HCT116 (cell line): ENCODE results near the gene DLG2. TPM values are rescaled to one million over a fixed set of nuclear protein-coding genes. Genes with fewer than 3 reads are reported as not detected.

Source experiments
- ATAC-seq: fragments of 200-7000 bp; cut with Tn5 transposase; 2 replicates; pipeline ENCODE4 v1.9.1; 2020; ENCODE audit warnings: mild to moderate bottlenecking, moderate library complexity
- BruUV-seq: library from RNA; stranded (reverse); fragments of 400-500 nt; replicated peaks from 2 replicates; lab custom pipeline; 2021; lab: Mats Ljungman, UMichigan
- CTCF ChIA-PET: fragments of 300-600 bp; sonication (Branson Sonifier 250); formaldehyde crosslinking; loops from one replicate; lab custom pipeline; 2021; ENCODE audit warnings: antibody characterized with exemption; lab: Charles Lee
- POLR2A ChIA-PET: fragments of 300-600, 350-600 bp; sonication (Branson Sonifier 250); formaldehyde crosslinking; loops from one replicate; lab custom pipeline; 2021; ENCODE audit warnings: antibody characterized with exemption; lab: Charles Lee
- RAD21 ChIA-PET, 2 experiments: fragments of 300-600 bp; sonication (Branson Sonifier 250); formaldehyde crosslinking; loops; one replicate each; lab custom pipeline; 2023; ENCODE audit warnings: low total read pairs in 2 of 2; ENCODE audit not compliant: uncharacterized antibody in 2 of 2, unreplicated experiment in 2 of 2, low non-redundant PET in 1 of 2; lab: Charles Lee
- DNase-seq: peaks from one replicate; pipeline ENCODE4 v3.0.0-alpha.2; 2010; ENCODE audit warnings: low read depth, low spot score
- H2AFZ ChIP-seq: fragments of 200-600 bp; shearing (Covaris generic), sonication (generic); 2 replicates; pipeline ENCODE4 v1.6.1; 2017; ENCODE audit warnings: low read depth, mixed run types, mixed read lengths, antibody characterized with exemption, low read length; ENCODE audit not compliant: poor library complexity, severe bottlenecking
- H3K27ac ChIP-seq: 2 replicates; pipeline ENCODE4 v1.5.1; 2012; ENCODE audit warnings: low read depth, low read length
- H3K27me3 ChIP-seq: fragments of 200-600 bp; sonication (generic); 2 replicates; pipeline ENCODE4 v1.6.1; 2016; ENCODE audit warnings: mixed run types, low read length, mixed read lengths; ENCODE audit not compliant: insufficient read depth
- H3K36me3 ChIP-seq, 2 experiments: fragments of 200-500 bp in 1 of 2; fragments of 200-600 bp in 1 of 2; sonication (Bioruptor generic) in 1 of 2; sonication (generic) in 1 of 2; 2 replicates each; pipeline versions ENCODE4 v1.5.1 to v1.6.1; 2014 to 2016; ENCODE audit warnings: low read length in 2 of 2, inconsistent platforms in 1 of 2, mixed read lengths in 1 of 2, mixed run types in 1 of 2; ENCODE audit not compliant: insufficient read depth in 2 of 2, control insufficient read depth in 1 of 2
- H3K4me1 ChIP-seq, 2 experiments: fragments of 200-600 bp in 1 of 2; sonication (generic) in 1 of 2; 2 replicates each; pipeline versions ENCODE4 v1.5.1 to v1.6.1; 2012 to 2017; ENCODE audit warnings: low read length in 2 of 2, inconsistent platforms in 1 of 2, mild to moderate bottlenecking in 1 of 2, mixed read lengths in 1 of 2, mixed run types in 1 of 2, moderate library complexity in 1 of 2; ENCODE audit not compliant: insufficient read depth in 2 of 2, control insufficient read depth in 1 of 2
- H3K4me2 ChIP-seq: fragments of 200-600 bp; sonication (generic); 2 replicates; pipeline ENCODE4 v1.6.1; 2017; ENCODE audit warnings: mixed run types, low read length, mixed read lengths
- H3K4me3 ChIP-seq, 2 experiments: fragments of 200-600 bp in 1 of 2; sonication (generic) in 1 of 2; replicated peaks in 1 of 2; 2 replicates each; pipeline ENCODE4 v1.5.1; 2011 to 2016; ENCODE audit warnings: low read length in 2 of 2, control low read depth in 1 of 2, low read depth in 1 of 2, mild to moderate bottlenecking in 1 of 2, mixed read lengths in 1 of 2, mixed run types in 1 of 2
- H3K79me2 ChIP-seq: fragments of 200-600 bp; sonication (generic); 2 replicates; pipeline ENCODE4 v1.6.1; 2017; ENCODE audit warnings: mild to moderate bottlenecking, mixed run types, low read length, moderate library complexity, mixed read lengths; ENCODE audit not compliant: insufficient read depth
- H3K9ac ChIP-seq: fragments of 200-600 bp; sonication (generic); 2 replicates; pipeline ENCODE4 v1.6.1; 2016; ENCODE audit warnings: low read length, mixed read lengths
- H3K9me2 ChIP-seq: fragments of 200-600 bp; sonication (generic), shearing (Covaris generic); 2 replicates; pipeline ENCODE4 v1.6.1; 2017; ENCODE audit warnings: mixed run types, mild to moderate bottlenecking, moderate library complexity; ENCODE audit not compliant: insufficient read depth
- H3K9me3 ChIP-seq, 2 experiments: fragments of 200-500 bp in 1 of 2; fragments of 200-600 bp in 1 of 2; sonication (Bioruptor generic) in 1 of 2; sonication (generic) in 1 of 2; 2 replicates each; pipeline ENCODE4 v1.6.1; 2014 to 2017; ENCODE audit warnings: low read length in 2 of 2, mixed read lengths in 2 of 2, inconsistent platforms in 1 of 2, low read depth in 1 of 2, mild to moderate bottlenecking in 1 of 2, mixed run types in 1 of 2, moderate library complexity in 1 of 2; ENCODE audit not compliant: control insufficient read depth in 1 of 2, insufficient read depth in 1 of 2
- H4K20me1 ChIP-seq: fragments of 200-600 bp; sonication (generic), shearing (Covaris generic); 2 replicates; pipeline ENCODE4 v1.6.1; 2017; ENCODE audit warnings: mixed run types, mild to moderate bottlenecking, moderate library complexity; ENCODE audit not compliant: insufficient read depth
- CEBPB ChIP-seq: IDR thresholded peaks from 2 replicates; pipeline ENCODE4 v1.6.1; 2012; ENCODE audit warnings: low read depth
- ELF1 ChIP-seq: IDR thresholded peaks from 2 replicates; pipeline ENCODE4 v1.6.1; 2012; ENCODE audit warnings: low read depth, borderline replicate concordance
- EZH2 ChIP-seq: fragments of 200-600 bp; sonication (generic); IDR thresholded peaks from 2 replicates; pipeline ENCODE4 v1.6.1; 2017; ENCODE audit warnings: antibody characterized with exemption, mixed run types
- JUND ChIP-seq: IDR thresholded peaks from 2 replicates; pipeline ENCODE4 v1.6.1; 2012
- POLR2A ChIP-seq: IDR thresholded peaks from 2 replicates; pipeline ENCODE4 v1.7.0; 2011; ENCODE audit warnings: borderline replicate concordance; ENCODE audit not compliant: insufficient read depth, insufficient read length; ENCODE audit errors: extremely low read depth
- RAD21 ChIP-seq: IDR thresholded peaks from 2 replicates; pipeline ENCODE4 v1.6.1; 2012; ENCODE audit warnings: low read depth, mild to moderate bottlenecking
- TCF7L2 ChIP-seq: IDR thresholded peaks from 2 replicates; pipeline ENCODE4 v1.7.0; 2011; ENCODE audit warnings: borderline replicate concordance, inconsistent platforms; ENCODE audit not compliant: insufficient read depth, insufficient read length; ENCODE audit errors: extremely low read depth
- YY1 ChIP-seq: IDR thresholded peaks from 2 replicates; pipeline ENCODE4 v1.6.1; 2011; ENCODE audit warnings: low read length, low read depth, moderate library complexity, mild to moderate bottlenecking; ENCODE audit not compliant: insufficient replicate concordance; ENCODE audit errors: extremely low read depth
- ZNF274 ChIP-seq: fragments of 200-500 bp; sonication (Bioruptor generic); IDR thresholded peaks from 2 replicates; pipeline ENCODE4 v1.6.1; 2014; ENCODE audit warnings: mild to moderate bottlenecking, low read depth, low read length, inconsistent platforms
- intact Hi-C: fragments of 100-400 bp; cut with micrococcal nuclease; formaldehyde crosslinking; loops from 2 replicates; pipeline ENCODE4 v1.10.0; 2022
- total RNA-seq: library from RNA; stranded (reverse); gene quantifications from one replicate; pipeline ENCODE4 v1.2.1, GENCODE V29; 2021; ENCODE audit not compliant: unreplicated experiment
- TF ChIP-seq, protein P1 (sequence below): IDR thresholded peaks from 2 replicates; pipeline ENCODE4 v1.6.1; 2011; ENCODE audit warnings: mild to moderate bottlenecking, low read length, moderate library complexity; ENCODE audit not compliant: insufficient replicate concordance; ENCODE audit errors: extremely low read depth
- TF ChIP-seq, protein P2 (sequence below): IDR thresholded peaks from 2 replicates; pipeline ENCODE4 v1.6.1; 2012
- TF ChIP-seq, protein P3 (sequence below): IDR thresholded peaks from 2 replicates; pipeline ENCODE4 v1.6.1; 2012

Gene DLG2
- total RNA-seq, 1 experiment from 2014 or later = 2.4 TPM

DNA sequence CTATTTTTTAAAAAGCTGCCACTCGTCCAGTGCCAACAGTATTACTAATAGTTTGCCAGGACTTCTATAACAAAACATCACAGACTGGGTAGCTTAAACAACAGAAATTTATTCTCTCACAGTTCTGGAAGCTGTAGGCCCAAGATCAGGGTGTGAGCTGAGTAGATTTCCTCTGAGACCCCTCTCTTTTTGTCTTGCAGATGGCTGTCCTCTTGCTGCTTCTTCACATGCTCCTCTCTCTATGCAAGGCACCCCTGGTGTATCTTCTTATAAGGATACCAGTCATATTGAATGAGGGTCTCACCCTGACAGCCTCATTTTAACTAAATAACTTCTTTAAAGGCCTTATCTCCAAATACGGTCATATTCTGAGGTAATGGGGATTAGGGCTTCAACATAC lies 390.9 kb downstream of the DLG2 start (continued):
- TF ChIP-seq, protein P1, sequence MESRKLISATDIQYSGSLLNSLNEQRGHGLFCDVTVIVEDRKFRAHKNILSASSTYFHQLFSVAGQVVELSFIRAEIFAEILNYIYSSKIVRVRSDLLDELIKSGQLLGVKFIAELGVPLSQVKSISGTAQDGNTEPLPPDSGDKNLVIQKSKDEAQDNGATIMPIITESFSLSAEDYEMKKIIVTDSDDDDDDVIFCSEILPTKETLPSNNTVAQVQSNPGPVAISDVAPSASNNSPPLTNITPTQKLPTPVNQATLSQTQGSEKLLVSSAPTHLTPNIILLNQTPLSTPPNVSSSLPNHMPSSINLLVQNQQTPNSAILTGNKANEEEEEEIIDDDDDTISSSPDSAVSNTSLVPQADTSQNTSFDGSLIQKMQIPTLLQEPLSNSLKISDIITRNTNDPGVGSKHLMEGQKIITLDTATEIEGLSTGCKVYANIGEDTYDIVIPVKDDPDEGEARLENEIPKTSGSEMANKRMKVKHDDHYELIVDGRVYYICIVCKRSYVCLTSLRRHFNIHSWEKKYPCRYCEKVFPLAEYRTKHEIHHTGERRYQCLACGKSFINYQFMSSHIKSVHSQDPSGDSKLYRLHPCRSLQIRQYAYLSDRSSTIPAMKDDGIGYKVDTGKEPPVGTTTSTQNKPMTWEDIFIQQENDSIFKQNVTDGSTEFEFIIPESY = no peak
- TF ChIP-seq RAD21 = no peak
- TF ChIP-seq JUND = no peak

DNA sequence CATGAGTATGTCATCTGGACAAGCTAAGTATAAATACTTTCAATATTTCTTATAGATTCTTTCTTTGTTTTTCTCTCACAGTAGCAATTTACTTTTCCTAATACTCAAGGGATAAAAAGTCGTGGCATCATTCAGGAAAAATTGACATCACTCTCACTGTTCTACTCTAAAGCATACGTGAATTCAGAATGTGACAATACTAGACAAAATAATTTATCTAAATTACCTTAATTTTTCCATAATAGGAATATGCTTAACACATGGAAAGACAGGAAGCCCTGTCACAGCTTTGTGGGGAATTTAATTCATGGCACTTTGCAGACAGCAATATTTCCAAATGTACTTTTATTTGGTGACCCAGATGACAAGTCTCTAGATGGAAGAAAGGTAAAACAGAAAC lies 394.6 kb downstream of the DLG2 start:
- Histone ChIP-seq H3K36me3 (no peaks in the 10 kb centered on the region), H3K9me2 (no peaks in the 10 kb centered on the region), H3K4me2 (no peak overlapping the region), H3K4me1 (no peaks in the 10 kb centered on the region), H3K79me2 (no peaks in the 10 kb centered on the region)
- RAD21 ChIA-PET = no interaction called here
- DNase-seq = no peak
- TF ChIP-seq, protein P2, sequence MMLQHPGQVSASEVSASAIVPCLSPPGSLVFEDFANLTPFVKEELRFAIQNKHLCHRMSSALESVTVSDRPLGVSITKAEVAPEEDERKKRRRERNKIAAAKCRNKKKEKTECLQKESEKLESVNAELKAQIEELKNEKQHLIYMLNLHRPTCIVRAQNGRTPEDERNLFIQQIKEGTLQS = no peak
- TF ChIP-seq YY1 (no peak), CEBPB (no peak), ELF1 (no peak), EZH2 (no peak), ZNF274 (no peak), POLR2A (no peak), RAD21 (no peak), TCF7L2 (no peak)
- TF ChIP-seq, protein P3, sequence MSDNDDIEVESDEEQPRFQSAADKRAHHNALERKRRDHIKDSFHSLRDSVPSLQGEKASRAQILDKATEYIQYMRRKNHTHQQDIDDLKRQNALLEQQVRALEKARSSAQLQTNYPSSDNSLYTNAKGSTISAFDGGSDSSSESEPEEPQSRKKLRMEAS = no peak
- TF ChIP-seq, all 23 proteins: peak for 0
- Histone ChIP-seq H3K27me3 (no peaks in the 10 kb centered on the region), H3K27ac (no peak overlapping the region), H4K20me1 (no peaks in the 10 kb centered on the region), H3K9ac (no peak overlapping the region), H3K9me3 (no peaks in the 10 kb centered on the region), H3K4me3 (no peak overlapping the region), H2AFZ (no peak overlapping the region)
- ChIA-PET POLR2A (no interaction called here), CTCF (no interaction called here)
- no peak for ATAC-seq
- no TSS peak for BruUV-seq
- intact Hi-C loops = no loop called here
